Upper lobe of left lung (tissue), 4 donors: ENCODE results near the gene SEMA3D.

Experiments
- CTCF ChIP-seq, 6 experiments: fragments of 450-650 bp in 4 of 6; fragments of 200-600 bp in 2 of 6; sonication (generic) in 2 of 6; IDR thresholded peaks; one replicate each; pipeline ENCODE4 v1.5.1; 2016 to 2019; ENCODE audit warnings: antibody characterized with exemption in 6 of 6
- EP300 ChIP-seq, 4 donors: sonication (generic); formaldehyde crosslinking; IDR thresholded peaks; one replicate each; pipeline ENCODE4 v1.5.1; 2017; ENCODE audit warnings: antibody characterized with exemption in 4 of 4, control low read depth in 2 of 4
- POLR2A ChIP-seq, 4 donors: fragments of 450-650 bp; IDR thresholded peaks; one replicate each; pipeline ENCODE4 v1.5.1; 2016 to 2017; ENCODE audit warnings: antibody characterized with exemption in 4 of 4, mild to moderate bottlenecking in 2 of 4
- POLR2AphosphoS5 ChIP-seq, 2 donors: sonication (generic); formaldehyde crosslinking; IDR thresholded peaks; one replicate each; pipeline ENCODE4 v1.5.1; 2017; ENCODE audit warnings: antibody characterized with exemption in 2 of 2

GRCh38 chr7:85018498-85018897 lies 168.4 kb downstream of the SEMA3D start:
- no peak for TF ChIP-seq CTCF (IDR thresholded peaks at IDR 0.05)
- no peak for TF ChIP-seq POLR2A (IDR thresholded peaks at IDR 0.05)
- no peak for TF ChIP-seq EP300 (IDR thresholded peaks at IDR 0.05)
- no peak for TF ChIP-seq POLR2AphosphoS5 (IDR thresholded peaks at IDR 0.05)
